ENCODE results near the gene TTLL6.
A peak's percentile ranks its signal among the peaks of the same experiment; 100 is the strongest.

The TTLL6 gene

DNA sequence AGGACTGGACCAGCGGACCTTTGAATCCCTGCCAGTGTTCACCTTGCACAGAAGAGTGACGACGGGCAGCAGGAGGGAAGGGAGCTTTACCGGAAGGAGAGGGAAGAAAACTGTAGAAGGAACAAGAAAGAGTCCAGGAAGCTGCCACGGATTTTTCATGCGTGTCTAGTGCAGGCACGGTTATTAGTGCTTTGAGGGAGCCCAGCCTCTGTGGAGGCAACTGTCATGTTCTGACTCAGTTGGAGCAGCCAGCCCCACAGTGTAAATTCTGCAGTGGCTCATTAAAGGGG lies 82.0 kb downstream of the TTLL6 start:
- DNase-seq, result no peak

DNA sequence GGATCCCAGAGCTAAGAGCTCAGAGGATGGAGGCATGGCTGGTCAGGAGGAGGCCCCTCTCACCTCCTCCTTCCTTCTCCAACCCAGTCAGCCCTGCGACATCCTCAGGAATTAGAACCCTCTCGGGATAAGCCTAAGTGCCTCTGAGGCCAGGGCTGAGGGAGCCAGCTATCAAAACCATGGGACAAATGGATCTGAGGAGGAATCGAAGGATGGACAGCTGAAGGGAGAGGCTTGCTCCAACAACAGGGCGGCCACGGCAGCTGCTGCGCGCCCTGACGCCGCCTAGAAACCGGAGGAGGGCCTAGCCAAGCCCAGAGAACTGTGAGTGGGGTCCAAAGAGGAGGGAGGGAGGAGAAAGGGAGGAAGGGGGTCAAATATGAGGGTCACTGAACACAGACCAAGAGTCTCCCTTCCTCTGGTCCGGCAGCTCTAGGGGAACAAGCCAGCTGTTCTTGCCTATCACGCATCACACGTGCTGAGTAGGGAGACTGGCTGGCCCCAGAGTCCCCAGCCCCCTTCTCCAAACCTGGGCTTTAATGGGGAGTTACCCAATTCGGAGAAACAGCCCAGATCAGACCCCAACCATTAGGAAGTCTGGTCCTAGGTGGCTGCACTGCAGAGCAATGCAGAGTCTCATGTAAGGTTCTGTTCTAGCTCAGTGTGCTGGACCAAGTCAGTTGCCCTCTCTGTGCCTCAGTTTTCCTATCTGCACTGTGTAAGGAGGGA lies 82.5 kb downstream of the TTLL6 start:
- no peak for DNase-seq

DNA sequence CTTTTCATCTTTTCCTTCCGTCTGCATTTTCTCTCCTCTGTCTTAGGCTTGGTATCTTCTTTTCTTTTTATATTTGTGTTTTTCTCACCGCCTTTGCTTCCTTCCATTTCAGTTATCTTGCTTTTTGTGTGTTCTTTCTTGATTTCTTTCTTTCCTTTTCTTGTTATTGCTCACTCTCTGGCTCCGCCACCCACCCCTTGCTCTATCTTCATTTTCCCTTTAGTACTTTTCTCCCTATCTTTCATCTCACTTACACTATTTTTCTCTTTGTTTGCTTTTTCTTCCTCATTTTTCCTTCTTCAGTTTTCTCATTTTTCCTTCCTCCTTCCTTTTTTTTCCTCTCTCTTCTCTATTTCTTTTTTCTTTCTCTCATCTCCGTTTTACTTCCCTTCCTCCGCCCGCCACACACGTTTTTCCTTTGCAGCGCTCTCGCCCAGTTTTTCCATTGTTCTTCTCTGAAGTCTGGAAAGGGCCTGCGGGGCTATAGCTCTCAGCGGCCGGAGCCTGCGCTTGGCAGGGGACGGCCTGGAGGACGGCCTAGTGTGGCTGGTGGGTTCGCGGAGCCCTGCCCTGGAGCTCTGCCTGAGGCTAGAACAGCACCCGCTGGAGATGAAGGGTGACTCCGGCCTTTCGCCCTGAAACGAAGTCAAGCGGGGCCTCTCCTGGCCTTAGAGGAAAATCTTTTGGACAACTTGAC lies 83.2 kb downstream of the TTLL6 start:
- DNase-seq, result no peak

DNA sequence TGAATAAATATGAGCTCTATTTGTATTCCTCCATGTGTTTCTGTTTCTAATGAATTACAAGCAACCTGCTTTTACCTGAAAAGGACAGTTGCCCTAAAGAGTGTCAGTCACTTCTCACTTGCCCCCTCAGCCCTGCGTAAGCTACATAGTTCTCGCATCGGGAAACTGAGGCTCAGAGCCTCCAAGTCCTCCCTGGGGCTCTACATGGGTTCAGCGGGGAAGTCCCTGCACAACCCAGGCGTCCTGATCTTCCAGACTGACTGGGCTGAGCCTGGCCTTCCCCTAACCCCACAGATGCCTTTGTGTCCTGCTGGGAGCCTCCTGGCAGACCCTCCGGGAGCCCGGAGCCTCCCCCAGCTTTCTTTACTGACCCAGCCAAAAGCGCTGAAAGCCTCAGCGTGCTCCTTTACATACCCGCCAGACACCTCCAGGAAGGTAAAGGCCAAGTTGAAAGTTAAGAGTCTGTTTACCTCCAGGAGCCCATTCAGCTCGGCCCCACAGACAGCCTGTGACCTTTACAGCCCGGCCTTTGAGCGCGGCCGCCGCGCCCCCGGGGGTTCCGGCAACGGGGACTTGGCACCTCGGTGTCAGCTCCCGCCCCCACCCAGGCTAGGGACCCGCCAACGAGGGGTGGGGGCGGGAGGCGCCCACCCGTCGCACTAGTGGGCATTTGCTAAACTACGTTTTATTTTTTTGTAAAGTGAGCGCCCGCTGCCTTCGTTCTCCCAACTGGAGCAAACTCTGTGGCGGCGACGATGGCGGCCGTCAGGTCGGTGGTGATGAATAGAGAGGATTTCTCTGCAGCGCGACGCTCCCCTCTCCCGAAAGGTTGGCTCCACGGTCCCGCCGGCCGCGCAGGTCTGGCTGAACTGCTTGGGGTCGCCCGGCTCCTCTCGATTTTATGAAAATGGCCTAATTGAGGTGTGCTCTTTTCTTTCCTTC lies 84.1 kb downstream of the TTLL6 start:
- DNase-seq, result no peak

DNA sequence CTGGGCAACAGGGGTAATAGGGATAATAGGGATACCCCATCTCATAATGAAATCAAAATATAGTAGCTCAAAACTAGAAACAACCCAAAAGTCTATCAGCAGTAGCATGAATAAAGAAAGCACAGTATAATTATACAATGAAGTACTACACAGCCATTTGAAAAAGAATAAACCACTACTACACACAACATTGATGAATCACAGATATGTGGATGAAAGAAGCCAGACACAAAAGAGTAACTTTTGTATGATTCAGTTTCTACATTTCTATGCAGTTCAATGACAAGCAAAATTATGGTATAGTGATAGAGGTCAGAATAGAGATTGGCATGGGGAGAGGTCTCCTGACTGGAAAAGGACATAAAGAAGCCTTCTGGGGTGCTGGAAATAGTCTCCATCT lies 85.7 kb downstream of the TTLL6 start:
- no peak for DNase-seq

DNA sequence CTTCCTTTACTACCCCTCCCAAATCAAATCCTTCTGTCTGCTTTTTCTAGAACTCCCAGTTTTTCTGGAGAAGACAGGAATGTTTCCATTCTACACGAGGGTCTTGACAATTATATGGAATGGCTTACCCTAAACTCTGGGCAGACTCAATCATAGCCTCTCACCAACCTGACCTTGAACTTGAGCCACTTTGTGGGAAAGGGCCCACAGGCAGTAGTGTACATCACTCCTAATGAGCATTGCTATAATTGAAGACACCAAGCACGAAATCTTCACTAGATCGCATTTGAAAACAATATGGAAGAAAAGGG lies 86.8 kb downstream of the TTLL6 start:
- DNase-seq, result no peak

DNA sequence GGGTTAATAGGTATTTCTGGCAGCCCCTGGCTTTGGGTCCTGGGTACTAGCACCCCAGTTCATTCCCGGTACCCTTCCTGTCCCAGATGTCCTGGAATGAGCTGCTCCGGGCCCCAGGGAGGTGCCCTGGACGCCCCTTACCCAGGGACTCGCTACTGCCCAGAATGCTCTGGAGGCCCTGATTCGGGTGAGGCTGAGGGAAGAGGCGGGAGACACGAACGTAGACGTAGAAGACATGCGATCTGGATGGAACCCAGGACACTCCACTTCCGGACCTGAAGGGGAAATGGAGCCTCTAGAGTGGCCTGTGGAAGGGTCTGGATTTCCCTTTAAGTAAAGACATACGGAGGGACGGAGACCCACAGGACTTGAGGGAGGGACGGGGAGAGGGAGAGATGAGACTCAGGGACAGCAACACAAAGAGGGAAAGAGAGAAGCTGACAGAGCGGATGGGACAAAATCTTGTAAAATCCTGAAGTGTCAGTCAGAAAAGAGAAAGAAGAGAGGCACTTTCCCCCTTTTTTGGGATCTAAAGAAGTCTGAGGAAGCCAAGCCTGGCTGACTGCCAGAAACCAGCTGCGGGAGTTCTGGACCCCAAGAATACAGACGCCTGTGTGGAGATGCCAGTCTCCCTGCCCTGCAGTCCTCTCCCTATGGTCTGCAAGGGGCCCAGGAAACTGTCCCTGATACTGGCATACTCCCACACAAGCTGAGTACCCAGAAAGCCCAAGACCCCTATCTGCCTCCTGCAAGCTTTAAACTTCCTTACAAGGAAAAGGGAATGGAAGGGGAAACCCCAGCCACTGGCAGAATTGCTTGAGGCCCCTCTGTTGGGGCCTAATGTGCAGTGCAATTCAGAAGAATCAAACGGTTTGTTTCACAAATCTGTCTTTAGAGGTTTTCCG lies 87.4 kb downstream of the TTLL6 start:
- no peak for DNase-seq

DNA sequence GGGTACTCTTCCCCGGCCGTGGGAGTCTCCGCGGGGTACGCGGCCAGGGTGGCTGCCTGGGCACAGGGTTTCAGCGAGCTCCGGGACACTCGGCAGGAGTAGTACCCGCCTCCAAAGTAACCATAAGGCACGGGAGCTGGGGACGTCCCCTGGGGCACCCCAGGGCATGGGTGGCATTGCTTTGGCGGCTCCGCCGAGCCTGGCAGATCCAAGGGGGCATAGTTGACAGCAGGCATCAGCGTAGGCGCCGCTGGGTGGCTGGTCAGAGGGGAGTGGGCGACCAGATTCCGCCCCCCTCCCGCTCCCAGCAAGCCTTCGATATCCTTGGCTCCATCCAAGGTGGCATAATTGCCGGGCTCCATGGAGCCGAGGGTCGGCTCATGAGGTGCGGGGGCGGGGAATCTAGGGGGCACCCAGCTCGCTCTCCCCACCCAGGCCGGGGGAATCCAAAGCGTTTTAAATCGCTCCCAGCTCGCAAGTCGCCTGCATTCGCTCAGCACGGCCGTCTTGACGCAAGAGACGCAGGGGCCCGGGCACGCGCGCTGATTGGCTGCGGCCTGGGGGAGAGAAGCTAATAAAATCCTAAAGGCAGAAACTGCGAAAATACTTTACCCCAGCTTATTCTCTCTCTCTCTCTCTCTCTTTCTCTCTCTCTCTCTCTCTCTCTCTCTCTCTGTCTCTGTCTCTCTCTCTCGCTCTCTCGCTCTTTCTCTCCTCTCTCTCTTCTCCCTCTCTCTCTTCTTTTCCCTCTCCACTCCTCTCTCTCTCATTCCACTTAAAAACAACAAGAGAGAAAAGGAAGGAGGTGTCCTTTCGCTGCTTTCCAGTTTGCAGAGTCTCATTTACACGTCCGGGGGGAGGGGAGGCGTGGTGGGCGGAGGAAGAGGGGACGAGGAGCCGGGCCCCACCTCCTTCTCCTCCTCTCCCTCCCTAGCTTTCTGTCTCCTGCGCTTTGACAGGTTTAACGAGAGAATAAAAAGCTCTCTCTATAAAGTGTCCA lies 88.5 kb downstream of the TTLL6 start, which contains the start of gene HOXB13:
HOXB13 (minus strand) TSS at position 519 of the 1,000 bp plus-strand sequence; CDS start at position 362, 157 bp downstream.
- peak; percentile 68 for DNase-seq

DNA sequence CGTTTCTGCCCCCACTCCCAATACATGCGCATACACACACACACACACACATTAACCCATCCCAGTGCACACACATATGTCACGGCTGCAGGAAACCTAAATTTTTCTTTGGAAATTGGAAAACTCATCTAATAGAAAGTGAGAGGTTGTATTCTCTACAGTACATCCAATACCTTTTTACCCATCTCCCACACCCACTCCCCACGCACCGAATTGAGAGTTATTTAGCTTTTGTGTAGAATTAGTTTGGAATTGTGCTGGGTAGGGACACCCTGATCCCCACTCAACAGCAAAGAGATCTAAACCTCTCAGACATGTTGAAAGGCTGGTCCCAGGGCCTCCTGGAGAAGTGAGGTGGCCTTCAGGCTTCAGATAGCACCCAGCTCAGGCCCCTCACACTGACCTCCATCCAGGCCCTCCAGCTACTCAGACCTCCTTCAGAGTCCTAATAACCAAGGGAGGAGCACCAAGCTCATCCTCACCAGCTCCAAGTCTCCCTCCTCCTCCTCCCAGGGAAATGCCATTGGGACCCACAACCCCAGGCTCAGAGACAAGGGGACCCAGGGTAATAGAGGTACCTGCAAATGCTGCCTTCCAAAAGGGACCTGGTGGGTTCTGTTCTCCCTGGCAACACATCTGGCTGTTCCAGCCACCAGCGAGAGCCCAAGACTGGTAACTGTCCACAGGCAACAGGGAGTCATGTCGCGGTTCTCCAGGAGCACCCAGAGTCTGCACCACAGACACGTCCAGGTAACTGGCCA lies 89.4 kb downstream of the TTLL6 start:
- DNase-seq, result no peak

DNA sequence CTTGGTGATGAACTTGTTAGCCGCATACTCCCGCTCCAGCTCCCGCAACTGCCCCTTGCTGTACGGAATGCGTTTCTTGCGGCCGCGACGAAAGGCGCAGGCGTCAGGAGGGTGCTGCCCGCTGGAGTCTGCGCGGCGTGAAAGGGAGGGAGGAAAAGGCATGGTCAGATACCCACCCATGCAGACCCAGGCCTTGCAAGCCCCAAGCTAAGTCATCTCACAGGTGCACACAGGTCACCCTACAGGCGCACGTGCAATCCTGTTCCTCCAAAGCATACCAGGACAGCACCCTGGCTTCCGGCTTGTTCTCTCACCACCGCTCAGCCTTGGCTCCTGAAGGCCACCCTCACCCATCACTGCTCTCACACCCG lies 90.1 kb downstream of the TTLL6 start:
- no peak for DNase-seq

DNA sequence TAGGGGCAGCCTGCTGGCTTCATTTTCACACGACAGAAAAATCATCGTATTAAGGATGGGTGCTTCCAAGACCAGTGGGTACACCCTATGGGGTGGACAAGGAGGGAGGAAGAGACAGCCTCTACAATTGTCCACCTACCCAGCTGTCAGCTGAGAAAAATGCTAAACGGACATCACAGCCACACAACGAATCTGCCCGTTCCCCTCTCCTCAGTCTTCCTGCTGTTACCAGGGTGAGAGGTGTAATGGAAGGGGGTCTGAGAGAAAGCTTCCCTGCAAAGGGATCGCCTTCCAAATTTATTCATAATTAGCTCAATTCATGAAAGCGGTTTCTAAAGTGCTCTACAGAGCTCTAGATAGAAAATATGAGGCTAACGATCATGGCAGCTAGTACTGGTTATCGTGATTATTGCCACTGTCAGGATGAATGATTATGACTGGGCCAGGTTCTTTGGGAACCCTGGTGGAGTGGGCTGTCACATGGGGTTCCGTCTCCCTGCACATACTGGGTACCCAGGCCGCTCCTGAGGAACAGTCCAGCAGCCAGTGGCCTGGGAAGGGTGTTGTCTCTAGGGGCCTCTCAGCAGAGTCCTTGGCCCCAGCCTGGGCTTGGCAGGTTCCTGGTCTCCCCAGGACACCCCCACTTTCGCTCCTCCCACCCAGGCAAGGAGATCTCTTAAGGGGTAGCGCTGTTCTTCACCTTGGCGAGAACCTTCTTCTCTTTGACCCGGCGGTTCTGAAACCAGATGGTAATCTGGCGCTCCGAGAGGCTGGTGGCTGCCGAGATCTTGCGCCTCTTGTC lies 90.7 kb downstream of the TTLL6 start:
- no peak for DNase-seq

DNA sequence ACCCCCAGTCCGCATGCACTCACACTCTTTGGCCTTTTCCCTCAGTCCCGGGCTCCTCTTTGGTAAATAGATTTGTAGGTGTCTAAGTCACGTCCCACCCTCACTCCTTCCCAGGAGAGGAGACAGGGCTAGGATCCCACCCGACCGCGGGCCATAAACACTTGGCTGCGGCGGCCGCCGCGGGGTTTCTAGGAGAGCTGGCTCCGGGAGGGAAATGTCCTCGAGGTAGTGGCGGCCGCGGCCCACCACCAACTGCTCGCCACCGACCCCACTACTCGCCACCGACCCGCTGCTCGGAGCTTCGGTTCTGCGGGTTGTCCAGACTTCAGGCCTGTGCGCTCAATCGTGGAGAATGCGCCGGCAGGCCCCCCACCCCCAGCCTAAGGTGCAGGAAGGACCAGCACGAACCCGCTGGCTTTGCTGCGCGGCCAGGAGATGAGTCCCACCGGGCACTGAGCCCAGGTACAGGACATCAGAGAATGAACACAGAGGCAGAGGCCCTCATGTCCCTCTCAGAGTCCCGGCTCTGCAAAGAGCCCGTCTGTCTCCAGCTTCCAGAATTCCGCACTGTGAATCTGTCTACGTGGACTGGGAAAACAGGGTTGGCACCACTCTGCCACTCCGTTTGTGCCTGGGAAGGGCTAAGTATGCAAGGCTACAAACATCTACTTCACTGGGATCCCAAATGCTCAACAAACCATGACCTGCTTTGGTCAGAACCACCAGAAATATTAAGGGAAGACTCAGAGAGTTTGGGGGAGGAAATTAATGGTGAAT lies 91.6 kb downstream of the TTLL6 start:
- no peak for DNase-seq

DNA sequence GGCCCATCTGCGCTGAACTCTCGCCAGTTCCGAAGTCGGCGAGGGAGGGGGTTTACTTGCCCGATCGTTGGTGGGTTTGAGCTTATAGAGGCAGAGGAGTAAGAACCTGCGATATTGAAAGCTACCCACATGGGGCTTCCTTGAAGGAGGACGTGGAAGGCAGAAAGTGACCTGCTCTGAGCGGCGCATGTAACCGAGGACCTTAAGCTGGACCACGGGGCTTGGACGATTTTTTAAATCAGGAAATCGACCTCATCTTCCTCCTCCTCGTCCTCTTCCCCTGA lies 92.1 kb downstream of the TTLL6 start:
- no peak for DNase-seq

DNA sequence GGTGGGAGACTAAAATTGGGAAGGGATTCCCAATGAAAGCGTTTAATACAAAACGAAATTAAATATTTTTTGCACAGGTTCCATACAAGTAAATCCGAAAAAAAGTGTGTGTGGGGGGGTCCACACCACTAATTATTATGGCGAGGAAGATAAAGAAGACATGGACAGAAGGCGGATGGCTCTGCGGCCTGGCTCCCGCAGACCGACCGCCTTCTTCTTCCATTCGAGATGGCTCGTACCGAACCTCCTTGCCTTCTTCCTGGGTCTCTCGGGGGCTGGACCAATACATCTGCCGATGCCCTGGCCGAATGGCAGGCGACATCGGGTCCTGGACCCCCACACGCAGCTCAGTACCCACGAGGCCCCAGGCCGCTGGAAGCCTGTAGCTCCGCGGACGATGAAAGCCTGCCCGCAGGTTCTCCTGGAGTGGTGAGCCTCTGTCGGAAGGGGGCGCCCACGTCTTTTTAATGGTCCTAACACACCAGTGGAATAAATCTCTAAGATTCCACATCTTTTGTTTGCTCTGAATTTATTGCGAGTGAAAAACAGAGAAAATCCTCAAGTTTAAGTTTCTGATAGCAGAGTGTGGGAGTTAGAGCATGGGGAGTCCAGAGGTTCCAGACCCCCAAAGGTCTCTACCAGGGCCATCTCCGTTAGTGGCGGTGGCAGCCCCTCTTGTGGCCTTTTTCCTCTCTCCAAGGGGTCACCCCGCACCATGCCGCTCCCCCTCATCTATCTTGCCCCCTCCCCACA lies 92.6 kb downstream of the TTLL6 start:
- DNase-seq, result peak; percentile 90

DNA sequence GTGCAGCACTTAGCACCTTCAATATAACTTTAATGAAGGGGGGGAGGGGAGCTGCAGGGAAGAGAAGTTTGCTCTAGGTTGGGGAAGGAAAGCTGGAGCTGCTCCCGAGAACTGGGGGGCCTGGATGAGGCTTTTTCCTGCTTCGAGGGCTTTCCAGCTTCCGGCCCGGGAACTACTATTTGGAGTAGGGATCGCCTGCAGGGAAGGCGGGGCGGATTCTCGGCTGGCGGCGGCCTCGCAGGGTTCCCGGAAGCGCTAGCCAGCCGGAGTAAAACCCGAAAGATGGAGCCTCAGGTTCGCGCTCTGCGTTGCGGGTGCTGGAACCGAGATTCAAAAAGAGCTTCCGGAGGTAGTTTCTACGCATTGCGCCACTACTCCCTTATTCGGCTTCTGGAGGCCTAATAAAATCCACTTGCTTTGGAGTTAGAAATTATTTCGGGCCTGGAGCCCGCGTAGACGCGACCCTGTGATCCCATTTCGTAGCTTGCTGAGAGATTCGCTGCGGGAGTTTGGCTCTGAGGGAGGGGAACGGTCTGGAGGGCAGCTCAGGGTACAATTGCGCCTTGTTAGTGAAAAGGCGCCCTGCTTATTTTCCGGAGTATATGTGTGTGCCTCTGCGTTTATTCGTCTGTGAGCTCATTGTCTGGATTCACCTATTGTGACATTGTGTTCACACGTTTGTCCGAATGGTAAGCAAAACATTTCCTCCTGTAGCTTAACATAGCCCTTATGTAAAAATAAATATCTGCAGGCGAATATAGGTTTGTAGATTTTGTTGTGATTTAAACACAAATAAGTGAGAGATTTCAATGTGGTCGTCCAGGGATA lies 93.4 kb downstream of the TTLL6 start:
- peak; percentile 40 for DNase-seq

DNA sequence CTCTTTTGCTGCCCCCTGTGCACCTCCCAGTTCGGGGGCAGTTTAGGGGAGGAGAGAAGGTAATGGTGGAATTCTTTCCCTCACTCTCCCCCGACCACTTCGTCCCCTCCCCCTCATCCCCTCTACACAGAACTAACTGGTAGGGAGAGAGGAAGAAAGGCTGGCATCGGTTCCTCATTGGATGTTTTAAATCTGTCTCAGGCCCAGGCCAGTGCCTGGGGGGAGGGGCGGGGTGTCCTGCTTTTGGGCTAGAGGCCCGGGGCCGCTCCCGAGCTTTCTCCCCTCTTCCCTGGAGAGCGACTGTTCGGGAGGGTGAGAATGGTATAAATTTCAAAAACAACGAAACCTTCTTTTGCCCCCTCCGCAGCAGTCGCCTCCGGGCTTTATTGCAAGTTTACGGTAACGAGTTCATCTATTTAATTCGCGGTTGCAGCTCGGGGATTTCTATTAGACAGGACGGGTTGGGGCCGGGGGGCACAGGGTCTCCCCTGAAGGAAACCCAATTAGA lies 94.1 kb downstream of the TTLL6 start, which contains the start of gene PRAC2:
PRAC2 (plus strand) TSS at position 271 of the 508 bp plus-strand sequence. CDS start 1,226 bp downstream, outside the sequence.
- no peak for DNase-seq

Data from activated CD4-positive, alpha-beta T cell treated with anti-CD3 and anti-CD28 coated beads for 48 hours (primary cell).